Mesenchymal stem cell (in vitro differentiated cells and primary cell): Measurements from ENCODE around the gene RSPO3.

Experiments used
- DNase-seq: peaks from one replicate; pipeline ENCODE4 v3.0.0-alpha.2; 2013
- H2AFZ ChIP-seq: one replicate; pipeline ENCODE4 v1.6.1; 2013; ENCODE audit warnings: low read depth, mild to moderate bottlenecking, control low read depth, inconsistent platforms, low read length, moderate library complexity
- H2AK5ac ChIP-seq: 2 replicates; pipeline ENCODE4 v1.6.1; 2013; ENCODE audit warnings: low read length, moderate library complexity, mild to moderate bottlenecking, inconsistent platforms; ENCODE audit not compliant: severe bottlenecking
- H2BK120ac ChIP-seq: one replicate; pipeline ENCODE4 v1.6.1; 2013; ENCODE audit warnings: low read depth, mild to moderate bottlenecking, inconsistent platforms, low read length, moderate library complexity
- H2BK12ac ChIP-seq, 2 experiments: one replicate each; pipeline ENCODE4 v1.6.1; 2013; ENCODE audit warnings: inconsistent platforms in 2 of 2, low read length in 2 of 2, mild to moderate bottlenecking in 2 of 2, moderate library complexity in 2 of 2, control low read depth in 1 of 2
- H2BK15ac ChIP-seq: one replicate; pipeline ENCODE4 v1.6.1; 2013; ENCODE audit warnings: mild to moderate bottlenecking, low read depth, inconsistent platforms; ENCODE audit not compliant: poor library complexity, severe bottlenecking
- H2BK5ac ChIP-seq: 2 replicates; pipeline ENCODE4 v1.6.1; 2013; ENCODE audit warnings: low read depth, mild to moderate bottlenecking, low read length, control low read depth, inconsistent platforms; ENCODE audit not compliant: poor library complexity, severe bottlenecking
- H3K14ac ChIP-seq, 2 experiments: one replicate each; pipeline ENCODE4 v1.6.1; 2013; ENCODE audit warnings: inconsistent platforms in 2 of 2, low read length in 2 of 2, control low read depth in 1 of 2, mild to moderate bottlenecking in 1 of 2, moderate library complexity in 1 of 2
- H3K18ac ChIP-seq, 2 experiments: one replicate each; pipeline ENCODE4 v1.6.1; 2013; ENCODE audit warnings: inconsistent platforms in 2 of 2, low read length in 2 of 2, control low read depth in 1 of 2, low read depth in 1 of 2, mild to moderate bottlenecking in 1 of 2
- H3K23ac ChIP-seq, 2 experiments: one replicate each; pipeline ENCODE4 v1.6.1; 2013; ENCODE audit warnings: inconsistent platforms in 2 of 2, low read length in 2 of 2, mild to moderate bottlenecking in 2 of 2, moderate library complexity in 2 of 2, control low read depth in 1 of 2
- H3K27ac ChIP-seq: 2 replicates; pipeline ENCODE4 v1.5.1; 2013; ENCODE audit warnings: mild to moderate bottlenecking, moderate library complexity, low read length, control low read depth, inconsistent platforms; ENCODE audit not compliant: poor library complexity, severe bottlenecking
- H3K27me3 ChIP-seq, 2 experiments: 2 replicates each; pipeline versions ENCODE4 v1.6.1 to v1.7.0; 2013; ENCODE audit warnings: low read length in 2 of 2, mild to moderate bottlenecking in 2 of 2, moderate library complexity in 2 of 2, control low read depth in 1 of 2, inconsistent platforms in 1 of 2; ENCODE audit not compliant: control insufficient read depth in 1 of 2, insufficient read depth in 1 of 2
- H3K36me3 ChIP-seq, 2 experiments: 2 replicates each; pipeline versions ENCODE4 v1.6.1 to v1.7.0; 2013; ENCODE audit warnings: low read length in 2 of 2, control low read depth in 1 of 2, inconsistent platforms in 1 of 2, low read depth in 1 of 2, mild to moderate bottlenecking in 1 of 2; ENCODE audit not compliant: insufficient read depth in 2 of 2, control insufficient read depth in 1 of 2
- H3K4ac ChIP-seq, 2 experiments: one replicate each; pipeline ENCODE4 v1.6.1; 2013; ENCODE audit warnings: inconsistent platforms in 2 of 2, low read length in 2 of 2, mild to moderate bottlenecking in 2 of 2, moderate library complexity in 2 of 2, control low read depth in 1 of 2, low read depth in 1 of 2
- H3K4me1 ChIP-seq: 2 replicates; pipeline ENCODE4 v1.6.1; 2013; ENCODE audit warnings: low read depth, low read length, control low read depth; ENCODE audit not compliant: control insufficient read depth, insufficient read depth
- H3K4me2 ChIP-seq: 2 replicates; pipeline ENCODE4 v1.6.1; 2013; ENCODE audit warnings: low read length, mild to moderate bottlenecking, inconsistent platforms; ENCODE audit not compliant: poor library complexity, severe bottlenecking
- H3K4me3 ChIP-seq, 2 experiments: 2 replicates each; pipeline versions ENCODE4 v1.5.1 to v1.7.0; 2013; ENCODE audit warnings: low read length in 2 of 2, mild to moderate bottlenecking in 2 of 2, control low read depth in 1 of 2, low read depth in 1 of 2; ENCODE audit not compliant: insufficient read depth in 1 of 2
- H3K79me1 ChIP-seq: replicated peaks from 2 replicates; pipeline ENCODE4 v1.6.1; 2013; ENCODE audit warnings: mild to moderate bottlenecking, control low read depth, low read length, inconsistent platforms; ENCODE audit not compliant: poor library complexity, severe bottlenecking
- H3K9ac ChIP-seq: 2 replicates; pipeline ENCODE4 v1.7.0; 2013; ENCODE audit warnings: mild to moderate bottlenecking, low read length, moderate library complexity
- H3K9me3 ChIP-seq: 2 replicates; pipeline ENCODE4 v1.7.0; 2013; ENCODE audit warnings: mild to moderate bottlenecking, low read length; ENCODE audit not compliant: control insufficient read depth
- H4K8ac ChIP-seq: one replicate; pipeline ENCODE4 v1.6.1; 2013; ENCODE audit warnings: inconsistent platforms, mild to moderate bottlenecking, low read length, moderate library complexity
- H4K91ac ChIP-seq: one replicate; pipeline ENCODE4 v1.6.1; 2013; ENCODE audit warnings: mild to moderate bottlenecking, low read length, inconsistent platforms
- WGBS: methylation state at CpG from one replicate; pipeline ENCODE4 v1.1.7; 2013; ENCODE audit warnings: mixed read lengths; 5-methylcytosine and 5-hydroxymethylcytosine counted together

RSPO3 gene

DNA sequence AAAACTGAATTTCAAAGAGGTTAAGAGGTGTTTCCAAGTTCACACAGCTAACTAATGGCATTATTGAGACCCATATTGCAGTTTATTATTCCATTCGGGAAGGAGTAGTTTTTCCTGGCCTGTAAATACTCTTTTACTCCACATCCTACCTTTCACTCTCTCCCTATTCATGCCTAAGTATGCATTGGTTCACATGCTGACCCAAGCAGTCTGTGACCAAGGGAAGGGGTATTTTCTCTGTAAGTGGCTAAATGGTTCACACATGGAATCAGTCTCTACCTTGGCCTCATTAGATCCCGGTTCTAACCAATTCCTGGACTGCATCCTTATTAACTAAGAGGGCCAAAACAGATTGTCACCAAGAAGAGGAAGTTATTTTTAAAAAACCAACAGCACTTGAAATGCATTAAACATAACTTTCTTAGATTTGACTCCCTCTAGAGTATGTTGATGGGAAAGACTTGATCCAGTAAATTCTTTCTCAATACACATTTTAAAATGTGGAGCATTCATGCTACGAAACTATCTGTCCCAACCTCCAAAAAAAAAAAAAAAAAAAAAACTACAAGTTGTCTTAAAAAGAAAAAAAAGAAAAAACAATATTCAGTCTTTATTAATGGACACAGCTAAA is 17.8 kb upstream of the RSPO3 start:
- H3K4ac ChIP-seq = no peak overlapping the region
- no peak overlapping the region for H3K4me3 ChIP-seq
- no peaks in the 10 kb centered on the region for H3K27me3 ChIP-seq
- H2BK5ac ChIP-seq = no peak overlapping the region
- H3K79me1 ChIP-seq = no peaks in the 10 kb centered on the region
- DNase-seq = peak; percentile 46
- no peak overlapping the region for H4K91ac ChIP-seq
- no peak overlapping the region for H3K27ac ChIP-seq
- H3K14ac ChIP-seq = no peak overlapping the region
- no peak overlapping the region for H2AFZ ChIP-seq
- 100% methylated on average over 1 of the region's 3 CpGs for WGBS
- no peak overlapping the region for H2BK12ac ChIP-seq
- H3K9me3 ChIP-seq = no peaks in the 10 kb centered on the region
- no peaks in the 10 kb centered on the region for H3K4me1 ChIP-seq
- H3K36me3 ChIP-seq = no peaks in the 10 kb centered on the region
- H2BK120ac ChIP-seq = no peak overlapping the region
- peak overlapping the region; percentile 5 for H3K9ac ChIP-seq
- H4K8ac ChIP-seq = no peak overlapping the region
- no peak overlapping the region for H3K23ac ChIP-seq
- no peak overlapping the region for H2BK15ac ChIP-seq
- H2AK5ac ChIP-seq = no peak overlapping the region
- H3K4me2 ChIP-seq = no peak overlapping the region
- H3K18ac ChIP-seq = peak overlapping the region in 1 of 2 experiments; percentile 24

- H2AFZ ChIP-seq = no peak overlapping the region
- H3K9ac ChIP-seq = peak overlapping the region; percentile 38
- H2BK120ac ChIP-seq = no peak overlapping the region
- 0% methylated on average over 2 of the region's 2 CpGs for WGBS
- no peak overlapping the region for H3K4me2 ChIP-seq
- no peaks in the 10 kb centered on the region for H3K36me3 ChIP-seq
- no peaks in the 10 kb centered on the region for H3K9me3 ChIP-seq
- no peak overlapping the region for H3K23ac ChIP-seq
- H3K27ac ChIP-seq = no peak overlapping the region
- H2BK12ac ChIP-seq = no peak overlapping the region
- no peak overlapping the region for H3K4ac ChIP-seq
- H3K4me1 ChIP-seq = no peaks in the 10 kb centered on the region
- H4K91ac ChIP-seq = no peak overlapping the region
- no peak overlapping the region for H2BK5ac ChIP-seq
- no peak overlapping the region for H4K8ac ChIP-seq
- H3K14ac ChIP-seq = no peak overlapping the region
- peak; percentile 98 for DNase-seq
- no peak overlapping the region for H3K4me3 ChIP-seq
- H2BK15ac ChIP-seq = no peak overlapping the region
- H3K27me3 ChIP-seq = no peaks in the 10 kb centered on the region
- no peak overlapping the region for H3K18ac ChIP-seq
- H2AK5ac ChIP-seq = no peak overlapping the region
- H3K79me1 ChIP-seq = no peaks in the 10 kb centered on the region
These were observed 16.2 kb upstream of the RSPO3 start for GRCh38 chr6:127102299-127102698.

DNA sequence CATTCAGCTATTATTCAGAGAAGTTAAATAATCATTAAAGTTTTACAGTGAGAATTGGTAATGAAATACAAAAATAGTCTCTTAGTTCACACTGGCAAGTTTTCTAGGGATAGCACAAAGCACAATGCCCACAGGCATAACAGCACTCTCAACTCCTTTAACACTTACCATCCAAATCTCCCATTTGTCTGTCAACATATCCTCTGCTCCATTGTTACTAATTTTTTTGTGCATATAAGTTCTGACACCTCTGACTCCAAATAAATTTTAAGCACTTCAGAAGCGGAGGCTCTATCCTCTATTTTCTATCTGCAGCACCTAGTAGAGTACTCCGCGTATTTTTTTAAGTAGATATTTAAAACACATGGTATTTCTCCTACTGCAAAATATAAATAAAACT is 15.6 kb upstream of the RSPO3 start:
- Histone ChIP-seq H3K14ac (no peak overlapping the region), H3K36me3 (no peaks in the 10 kb centered on the region), H3K4me3 (no peak overlapping the region), H4K8ac (no peak overlapping the region), H3K9ac (peak overlapping the region; percentile 7), H3K9me3 (no peaks in the 10 kb centered on the region), H3K18ac (no peak overlapping the region), H3K27me3 (no peaks in the 10 kb centered on the region), H3K4me2 (no peak overlapping the region), H3K23ac (no peak overlapping the region), H3K4me1 (no peaks in the 10 kb centered on the region), H2AK5ac (no peak overlapping the region), H3K4ac (no peak overlapping the region), H2BK12ac (no peak overlapping the region), H2AFZ (no peak overlapping the region), H2BK15ac (no peak overlapping the region), H3K27ac (no peak overlapping the region), H2BK5ac (no peak overlapping the region), H3K79me1 (no peaks in the 10 kb centered on the region), H4K91ac (no peak overlapping the region), H2BK120ac (no peak overlapping the region)
- no peak for DNase-seq
- 60% methylated on average over 1 of the region's 3 CpGs for WGBS

DNA sequence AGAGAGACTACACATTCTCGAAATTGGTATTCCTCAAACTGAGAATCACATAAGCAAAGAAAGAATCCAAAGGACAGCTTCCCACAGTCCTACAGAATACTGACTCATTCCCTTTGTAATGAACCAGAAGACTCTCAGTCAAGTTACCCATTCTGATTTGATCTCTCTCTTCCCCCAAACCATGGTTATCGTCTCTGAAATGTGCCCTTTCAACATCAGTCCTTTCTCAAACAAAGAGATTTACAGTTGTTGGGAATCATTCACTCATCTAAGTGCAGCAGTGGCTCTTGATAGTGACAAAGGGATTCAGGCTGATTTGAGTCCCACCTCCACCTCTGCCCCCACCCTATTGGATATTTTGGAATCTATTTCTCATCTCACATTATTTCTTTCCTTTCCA is 15.0 kb upstream of the RSPO3 start:
- 57% methylated on average over 2 of the region's 2 CpGs for WGBS
- H2BK120ac ChIP-seq = no peak overlapping the region
- H3K14ac ChIP-seq = no peak overlapping the region
- H3K27ac ChIP-seq = no peak overlapping the region
- H3K27me3 ChIP-seq = no peaks in the 10 kb centered on the region
- H2AFZ ChIP-seq = no peak overlapping the region
- no peak overlapping the region for H2BK15ac ChIP-seq
- no peak overlapping the region for H3K18ac ChIP-seq
- H2AK5ac ChIP-seq = no peak overlapping the region
- H3K23ac ChIP-seq = no peak overlapping the region
- H4K91ac ChIP-seq = no peak overlapping the region
- no peak overlapping the region for H2BK12ac ChIP-seq
- DNase-seq = peak; percentile 57
- H3K36me3 ChIP-seq = no peaks in the 10 kb centered on the region
- no peaks in the 10 kb centered on the region for H3K4me1 ChIP-seq
- no peaks in the 10 kb centered on the region for H3K79me1 ChIP-seq
- H3K4ac ChIP-seq = no peak overlapping the region
- H3K9me3 ChIP-seq = no peaks in the 10 kb centered on the region
- H3K4me3 ChIP-seq = no peak overlapping the region
- H4K8ac ChIP-seq = no peak overlapping the region
- no peak overlapping the region for H3K4me2 ChIP-seq
- H3K9ac ChIP-seq = no peak overlapping the region
- no peak overlapping the region for H2BK5ac ChIP-seq
